HG02973 (cell line): ENCODE results near the gene CSAD.

Experiments used
- ATAC-seq: cut with Tn5 transposase; IDR thresholded peaks from one replicate; pipeline ENCODE4 v1.9.1; 2021; ENCODE audit warnings: moderate library complexity; ENCODE audit not compliant: unreplicated experiment

The CSAD gene

DNA sequence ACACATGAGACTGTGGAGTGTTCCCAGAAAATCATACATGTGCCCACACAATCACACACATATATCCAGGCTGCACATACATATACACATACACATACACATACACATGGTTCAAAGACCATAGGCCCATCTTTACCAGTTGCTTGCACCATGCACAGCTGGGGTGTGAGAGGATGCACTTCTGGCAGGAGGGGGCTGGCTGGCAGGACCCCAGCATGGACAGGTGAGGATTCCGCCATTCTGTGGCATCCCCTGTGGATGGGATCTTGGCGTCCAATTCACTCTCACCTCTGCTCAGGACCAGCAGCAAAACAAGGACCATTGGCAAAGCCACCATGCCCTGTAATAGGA lies 19.4 kb upstream of the CSAD start:
- no peak for ATAC-seq

DNA sequence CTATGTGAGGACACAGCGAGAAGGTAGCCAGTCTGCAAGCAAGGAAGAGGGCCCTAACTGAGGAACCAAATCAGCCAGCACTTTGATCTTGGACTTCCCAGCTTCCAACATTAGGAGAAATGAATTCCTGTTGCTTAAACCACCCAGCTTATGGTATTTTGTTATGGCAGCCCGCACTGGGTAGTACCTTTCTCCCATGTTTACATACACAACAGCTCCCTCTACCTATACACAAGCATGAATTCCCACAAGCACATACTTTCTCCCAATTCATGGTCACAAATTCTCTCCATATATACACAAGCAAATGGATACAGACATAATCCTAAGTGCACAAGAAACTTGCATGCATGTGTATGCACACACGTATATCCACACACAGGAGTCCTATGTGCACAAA lies 19.0 kb upstream of the CSAD start:
- ATAC-seq, result no peak

DNA sequence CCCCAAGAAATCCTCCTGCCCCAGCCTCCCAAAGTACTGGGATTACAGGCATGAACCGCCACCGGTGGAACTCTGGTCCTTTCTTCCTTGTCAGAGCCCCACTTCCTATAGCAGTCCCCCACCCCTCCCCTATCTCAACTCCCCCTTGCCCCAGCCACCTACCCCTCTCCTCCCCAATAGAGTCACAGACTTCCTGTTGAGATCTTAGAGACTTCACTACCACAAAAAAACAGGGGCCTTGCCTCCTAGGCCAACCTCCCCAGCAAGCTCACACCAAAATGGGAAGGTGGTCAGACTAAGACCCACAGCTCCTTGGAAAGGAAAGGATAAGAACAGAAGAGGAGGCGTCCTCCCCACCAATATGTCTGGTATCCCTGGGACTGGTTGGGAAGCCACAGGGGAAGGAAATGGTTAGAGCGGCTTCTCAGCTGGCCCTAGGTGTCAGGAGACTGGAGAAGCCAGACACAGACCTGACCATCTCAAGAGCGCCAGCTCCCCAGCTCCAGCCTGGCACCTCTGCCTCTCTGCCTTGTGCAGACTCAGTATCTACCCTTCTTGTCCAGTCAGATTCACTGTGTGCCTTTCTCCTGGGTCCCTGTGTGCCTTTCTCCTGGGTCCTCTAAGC lies 17.9 kb upstream of the CSAD start:
- no peak for ATAC-seq

DNA sequence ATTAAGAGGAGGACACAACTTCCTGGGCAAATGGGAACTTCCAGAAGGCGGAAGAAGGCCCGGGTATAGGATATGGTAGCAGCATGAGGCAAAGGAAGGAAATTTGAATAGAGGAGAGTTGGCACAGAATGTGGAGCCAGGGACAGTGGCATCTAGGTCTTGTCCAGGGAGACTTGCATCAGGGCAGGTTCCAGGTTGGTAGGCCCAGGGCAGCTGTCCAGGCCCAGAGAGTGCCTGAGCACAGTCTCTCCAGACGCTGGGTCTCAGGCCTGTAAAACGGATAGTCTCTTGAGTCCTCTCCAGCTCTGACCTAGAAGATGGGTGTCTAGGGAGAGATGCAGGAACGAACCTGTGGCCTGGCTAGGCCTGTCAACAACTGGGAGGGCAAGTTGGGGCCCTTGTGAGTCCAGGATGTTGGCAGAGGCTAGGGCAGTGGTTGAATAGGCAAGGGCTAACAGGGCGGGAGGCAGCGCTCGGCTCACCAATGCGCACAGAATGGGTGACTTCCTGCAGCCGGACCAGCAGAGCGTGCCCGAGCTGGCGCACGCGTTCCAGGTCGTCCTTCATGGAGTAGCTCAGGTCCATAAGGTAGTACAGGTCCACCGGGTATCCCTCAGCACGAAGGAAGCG lies 16.4 kb upstream of the CSAD start:
- ATAC-seq, result no peak

DNA sequence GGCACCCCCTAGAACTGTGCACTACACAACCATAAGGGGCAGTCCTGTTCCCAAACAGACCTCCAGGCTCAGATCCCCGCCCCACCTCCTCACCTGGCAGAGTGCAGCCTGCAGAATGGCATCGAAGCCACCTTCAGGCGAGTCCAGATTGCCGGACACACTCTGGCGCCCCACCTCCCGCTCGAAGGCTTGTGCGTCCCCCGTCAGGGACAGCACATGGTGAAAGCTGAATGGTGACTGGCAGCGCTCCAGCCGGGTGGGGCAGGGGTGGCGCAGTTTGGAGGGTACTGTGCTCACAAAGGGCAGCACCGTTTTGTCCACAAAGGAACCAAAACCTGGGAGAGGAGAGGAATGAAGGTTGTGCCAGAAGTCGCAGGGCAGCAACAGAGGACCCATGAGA lies 15.8 kb upstream of the CSAD start:
- no peak for ATAC-seq

DNA sequence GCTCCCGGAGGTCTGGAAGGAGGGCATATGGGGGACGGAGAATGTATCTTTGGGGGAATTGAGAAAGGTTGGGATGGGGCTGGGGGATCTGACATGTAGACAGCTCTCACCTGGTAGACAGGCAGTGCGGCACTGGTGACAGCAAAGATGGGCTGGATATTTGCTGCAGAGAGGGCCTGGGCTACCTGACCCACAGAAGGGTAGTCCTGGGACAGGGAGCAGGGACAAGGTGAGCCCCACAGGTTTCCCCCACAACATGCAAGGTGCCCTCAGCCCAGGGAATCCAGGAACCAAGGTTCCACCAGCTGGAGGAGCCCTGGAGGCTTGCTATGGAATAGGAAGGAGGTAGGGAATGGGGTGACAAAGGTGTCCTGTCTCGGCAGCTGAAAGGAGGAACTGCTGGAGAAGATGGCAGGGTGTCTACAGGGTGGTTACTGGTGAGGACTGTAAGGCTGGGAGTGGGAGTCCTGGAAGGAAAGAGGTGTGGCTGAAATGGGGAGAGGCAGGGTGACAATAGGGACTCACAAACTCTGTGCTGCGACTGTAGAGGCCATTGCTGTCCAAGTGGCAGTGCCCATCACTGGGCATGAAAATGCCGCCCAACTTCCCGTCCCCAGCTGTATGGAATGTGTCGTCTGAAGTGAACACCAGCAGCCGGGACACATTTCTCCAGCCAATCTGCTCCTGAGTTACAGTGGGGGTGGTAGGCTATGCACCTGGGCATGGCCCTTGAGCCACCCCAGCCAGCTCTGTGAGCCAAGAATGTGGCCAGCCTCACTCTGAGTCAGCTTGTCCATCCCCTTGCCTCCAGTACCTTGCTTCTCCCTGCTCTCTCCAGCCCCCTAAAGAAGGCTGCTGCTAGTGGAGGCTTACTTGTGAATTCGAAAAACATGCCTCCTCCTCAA lies 15.0 kb upstream of the CSAD start:
- no peak for ATAC-seq

DNA sequence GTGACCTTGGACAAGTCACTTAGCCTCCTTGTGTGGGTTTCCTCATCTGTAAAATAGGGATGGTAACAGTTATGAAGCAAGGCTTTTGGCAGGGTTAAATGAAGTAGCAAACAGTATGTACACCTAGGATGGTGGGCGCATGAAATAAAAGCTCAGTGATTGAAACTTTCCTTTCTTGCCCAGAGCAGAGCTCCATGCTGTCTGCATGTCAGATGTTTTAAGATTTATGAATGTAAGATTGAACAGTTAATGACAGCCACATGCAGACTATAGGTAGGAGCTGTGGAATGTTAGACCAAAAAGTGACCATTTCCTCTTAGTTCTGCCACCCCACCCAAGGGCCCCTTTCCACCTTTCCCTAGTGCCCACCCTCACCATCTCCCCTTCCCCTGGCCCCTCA lies 14.2 kb upstream of the CSAD start:
- no peak for ATAC-seq

DNA sequence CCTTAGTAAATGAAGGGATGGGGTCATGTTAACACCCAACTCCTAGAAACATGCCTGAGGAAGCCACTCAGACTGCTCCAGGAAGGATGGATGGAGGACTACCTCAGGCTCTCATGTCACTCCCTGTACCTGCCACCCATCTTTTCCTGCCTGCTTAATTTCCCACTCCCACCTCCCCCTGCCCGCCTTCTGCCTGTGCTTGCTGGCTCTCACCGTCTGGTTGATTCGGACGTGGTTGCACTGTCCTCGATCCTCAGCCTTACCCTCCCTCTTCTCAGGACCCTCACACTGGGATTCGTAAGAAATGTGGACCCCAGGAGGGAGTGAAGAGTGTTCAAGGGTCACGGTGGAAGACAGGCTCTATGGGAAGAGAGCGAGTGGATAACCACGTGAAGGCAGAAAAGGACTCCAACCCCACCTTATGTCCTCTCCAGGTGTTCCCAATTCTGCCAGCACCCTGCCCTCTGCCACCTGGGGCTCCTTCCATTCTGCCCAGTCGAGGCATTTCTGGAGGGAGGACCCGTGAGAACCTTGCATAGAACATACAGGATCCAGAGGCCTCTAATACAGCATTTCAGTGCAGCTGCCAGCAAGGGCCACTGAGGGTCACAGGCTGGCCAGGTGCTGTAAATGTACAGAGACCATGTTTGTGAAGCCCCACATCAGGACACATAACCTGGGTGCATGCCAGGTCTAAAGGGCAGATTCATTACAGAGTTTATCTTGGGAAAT lies 13.4 kb upstream of the CSAD start:
- no peak for ATAC-seq

- no peak for ATAC-seq
These were observed 12.3 kb upstream of the CSAD start for GRCh38 chr12:53193040-53193439.

GRCh38 chr12:53192531-53193021 lies 11.9 kb upstream of the CSAD start:
- no peak for ATAC-seq

GRCh38 chr12:53191885-53192530 lies 11.3 kb upstream of the CSAD start:
- ATAC-seq, result no peak

GRCh38 chr12:53191096-53191884 lies 10.6 kb upstream of the CSAD start:
- no peak for ATAC-seq

- no peak for ATAC-seq
These were observed 9.5 kb upstream of the CSAD start for GRCh38 chr12:53190108-53190729.

DNA sequence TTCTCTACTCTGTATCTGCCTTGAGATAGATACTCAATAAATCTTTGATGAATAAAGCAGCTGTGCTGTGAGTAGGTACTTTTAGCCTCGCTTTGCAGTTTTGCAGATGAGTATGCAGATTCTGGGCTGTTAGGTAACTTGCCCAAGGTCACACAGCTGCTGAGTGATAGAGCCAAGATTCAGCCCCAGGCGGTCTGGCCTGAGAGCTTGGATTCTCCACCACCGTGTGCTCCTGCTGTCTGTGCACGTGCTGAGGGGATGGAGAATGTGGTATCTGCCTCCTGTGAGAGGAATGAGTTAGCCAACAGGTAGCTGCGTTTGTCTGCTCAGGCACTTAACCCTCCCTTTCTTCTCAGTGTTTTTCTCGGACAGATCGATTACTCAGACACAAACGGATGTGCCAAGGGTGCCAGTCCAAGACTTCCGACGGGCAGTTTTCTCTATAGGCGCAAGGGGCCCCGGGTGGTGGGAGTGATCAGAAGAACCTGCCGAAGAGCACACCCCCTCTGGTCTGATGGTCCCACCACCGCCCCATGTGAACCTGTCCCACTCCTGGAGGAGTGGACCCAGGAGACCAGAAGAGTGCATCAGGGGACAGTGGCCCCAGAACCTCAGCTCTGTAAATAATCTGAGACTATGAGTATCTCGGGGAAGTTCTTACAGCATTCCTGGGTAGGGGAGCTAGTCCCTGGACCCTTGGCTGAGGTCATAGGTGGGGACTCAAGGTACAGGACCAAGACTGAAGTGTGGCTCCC lies 6.6 kb upstream of the CSAD start:
- no peak for ATAC-seq

- ATAC-seq, result no peak
These were observed 6.0 kb upstream of the CSAD start for GRCh38 chr12:53186745-53187144.

GRCh38 chr12:53185582-53186153 lies 4.9 kb upstream of the CSAD start:
- no peak for ATAC-seq

GRCh38 chr12:53184828-53185227 lies 4.1 kb upstream of the CSAD start:
- no peak for ATAC-seq

DNA sequence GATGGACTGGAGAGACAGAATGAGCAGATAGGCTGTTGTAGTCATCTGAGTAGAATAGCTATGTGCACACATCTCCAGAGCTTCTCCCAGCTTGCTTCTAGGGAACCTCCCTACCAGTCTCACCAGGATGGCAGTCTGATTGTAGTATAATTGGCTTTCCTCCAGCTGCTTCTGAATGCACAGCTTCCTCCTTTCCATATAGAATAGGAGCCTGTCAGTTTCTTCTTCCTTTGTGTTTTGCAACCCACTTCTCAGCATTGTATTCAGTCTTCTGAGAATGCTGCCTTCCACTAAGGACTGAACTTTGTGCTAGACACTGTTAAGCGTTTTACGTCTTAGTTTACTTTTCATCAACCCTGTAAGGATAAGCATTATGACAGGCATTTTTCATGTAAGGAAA lies 2.2 kb upstream of the CSAD start:
- ATAC-seq, result no peak

DNA sequence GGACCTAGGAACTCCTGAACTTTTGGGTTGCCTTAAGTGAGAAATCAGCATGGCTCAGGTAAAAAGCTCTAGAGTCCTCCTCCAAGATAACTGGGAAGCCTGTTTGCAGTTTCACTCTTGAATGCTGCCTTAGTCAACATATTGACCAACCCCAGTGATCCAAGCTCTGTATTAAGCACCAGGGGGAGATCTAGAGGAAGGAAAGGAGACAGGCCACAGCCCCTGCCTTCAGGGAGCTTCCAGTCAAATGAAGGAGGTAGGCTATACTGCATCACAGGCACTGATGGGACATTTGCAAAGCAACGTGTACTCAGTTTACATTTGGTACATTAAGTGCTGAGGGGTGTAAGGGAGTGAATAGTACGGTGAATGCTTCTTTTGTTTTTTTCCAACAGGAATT lies 1.2 kb upstream of the CSAD start:
- ATAC-seq, result no peak
